ENCODE measurements around the gene CDH16. TPM values are rescaled to one million over a fixed set of nuclear protein-coding genes. Genes with fewer than 3 reads are reported as not detected.
"Not testable (repeated sequence)": the region's sequence is repeated elsewhere in the genome, so short reads cannot be mapped to it uniquely, and the experiment has no call there.

CDH16 gene
- total and polyA plus RNA-seq, 3 donors from 2014 or later, result 0.31 to 2.7 (median 0.39) TPM

GRCh38 chr16:66899310-66899944, 19.3 kb downstream of the CDH16 start:
- TF ChIP-seq POLR2A (IDR thresholded peaks at IDR 0.05), result no peak
- TF ChIP-seq CTCF (IDR thresholded peaks at IDR 0.05), result no peak
- 62 to 64% methylated on average over 6 of the region's 6 CpGs for WGBS, 2 donors
- Histone ChIP-seq H3K36me3 (ENCODE audit: low read depth, missing control alignments) (no peaks in the 10 kb centered on the region), H3K27ac (peak overlapping the region; percentile 82 to 87), H3K4me3 (no peak overlapping the region), H3K4me1 (peaks cover 56% of the 10 kb centered on the region), H3K9me3 (no peaks in the 10 kb centered on the region), H3K27me3 (no peaks in the 10 kb centered on the region)
- intact Hi-C loops (cut with DNase I; ENCODE audit: low total_unique reads), result no loop called here
- DNase-seq, result no peak

- H3K27me3 ChIP-seq, result no peaks in the 10 kb centered on the region
- peak overlapping the region; percentile 82 to 87 for H3K27ac ChIP-seq
- WGBS, 2 donors, result 80 to 82% methylated on average over 2 of the region's 2 CpGs
- H3K9me3 ChIP-seq, result no peaks in the 10 kb centered on the region
- TF ChIP-seq POLR2A (IDR thresholded peaks at IDR 0.05) (no peak), CTCF (IDR thresholded peaks at IDR 0.05) (no peak)
- H3K4me1 ChIP-seq, result peaks cover 50% of the 10 kb centered on the region
- H3K36me3 ChIP-seq (ENCODE audit: low read depth, missing control alignments), result no peaks in the 10 kb centered on the region
- DNase-seq, result no peak
- intact Hi-C loops (cut with DNase I; ENCODE audit: low total_unique reads), result no loop called here
- no peak overlapping the region for H3K4me3 ChIP-seq
These were observed 19.8 kb downstream of the CDH16 start for GRCh38 chr16:66898933-66899309.

- intact Hi-C loops (cut with DNase I; ENCODE audit: low total_unique reads), result no loop called here
- no peaks in the 10 kb centered on the region for H3K36me3 ChIP-seq (ENCODE audit: low read depth, missing control alignments)
- no peaks in the 10 kb centered on the region for H3K9me3 ChIP-seq
- H3K4me1 ChIP-seq, result peaks cover 45% of the 10 kb centered on the region
- TF ChIP-seq CTCF (IDR thresholded peaks at IDR 0.05) (no peak), POLR2A (IDR thresholded peaks at IDR 0.05) (no peak)
- peak; percentile 84 for DNase-seq
- 30 to 36% methylated on average over 3 of the region's 3 CpGs for WGBS, 2 donors
- H3K27ac ChIP-seq, result no peak overlapping the region
- no peaks in the 10 kb centered on the region for H3K27me3 ChIP-seq
- H3K4me3 ChIP-seq, result no peak overlapping the region
These were observed 20.5 kb downstream of the CDH16 start for GRCh38 chr16:66898207-66898606.

GRCh38 chr16:66896682-66897081, 22.0 kb downstream of the CDH16 start:
- not testable (repeated sequence) for H3K36me3 ChIP-seq (ENCODE audit: low read depth, missing control alignments)
- H3K4me1 ChIP-seq, result peaks cover 38% of the 10 kb centered on the region

GRCh38 chr16:66895999-66896398, 22.7 kb downstream of the CDH16 start:
- Histone ChIP-seq H3K27ac (no peak overlapping the region), H3K4me1 (peaks cover 32% of the 10 kb centered on the region), H3K4me3 (no peak overlapping the region), H3K9me3 (no peaks in the 10 kb centered on the region), H3K27me3 (no peaks in the 10 kb centered on the region), H3K36me3 (ENCODE audit: low read depth, missing control alignments) (no peaks in the 10 kb centered on the region)
- 100% methylated on average over 3 of the region's 3 CpGs for WGBS, 2 donors
- TF ChIP-seq CTCF (IDR thresholded peaks at IDR 0.05) (no peak), POLR2A (IDR thresholded peaks at IDR 0.05) (no peak)
- intact Hi-C loops (cut with DNase I; ENCODE audit: low total_unique reads), result no loop called here
- no peak for DNase-seq

More at GRCh38 chr16:66896682-66897081, 22.0 kb downstream of the CDH16 start:
- DNase-seq; H3K27ac ChIP-seq; H3K4me3 ChIP-seq; H3K9me3 ChIP-seq; intact Hi-C loops (cut with DNase I; ENCODE audit: low total_unique reads); H3K27me3 ChIP-seq: not testable (repeated sequence)
- 77 to 82% methylated on average over 5 of the region's 5 CpGs for WGBS, 2 donors

Data from testis (tissue), 3 donors.